NT2/D1 (cell line): Measurements from ENCODE around the gene NOS1.

Source experiments
- SUZ12 ChIP-seq: IDR thresholded peaks from 2 replicates; pipeline ENCODE4 v1.6.1; 2011; ENCODE audit not compliant: insufficient read length, insufficient read depth; ENCODE audit errors: extremely low read depth
- ZNF274 ChIP-seq: IDR thresholded peaks from 2 replicates; pipeline ENCODE4 v1.6.1; 2011; ENCODE audit warnings: mild to moderate bottlenecking, low read depth, low read length

DNA sequence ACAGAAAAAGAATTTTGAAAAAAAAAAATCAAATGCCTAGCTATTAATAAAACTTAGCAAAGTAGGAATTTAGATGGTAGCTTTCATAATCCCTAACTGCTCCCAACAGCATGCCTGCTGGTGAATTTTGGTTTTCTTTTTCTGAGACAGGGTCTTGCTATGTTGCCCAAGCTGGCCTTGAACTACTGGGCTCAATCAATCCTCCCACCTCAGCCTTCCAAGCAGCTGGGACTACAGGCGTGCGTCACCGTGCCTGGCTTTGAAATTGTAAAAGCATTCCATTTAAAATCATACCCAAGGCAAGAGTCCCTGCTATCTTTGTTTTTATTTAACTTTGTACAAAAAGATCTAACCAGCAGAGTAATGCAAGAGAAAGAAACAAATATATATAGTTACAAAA is 191.9 kb downstream of the NOS1 start:
- TF ChIP-seq SUZ12 (no peak), ZNF274 (no peak)
